Endothelial cell of umbilical vein (primary cell): Measurements from ENCODE around the gene STK39. TPM values are rescaled to one million over a fixed set of nuclear protein-coding genes. Genes with fewer than 3 reads are reported as not detected.

Source experiments
- BruUV-seq: library from RNA; stranded (reverse); fragments of 400-500 nt; replicated peaks from 2 replicates; lab custom pipeline; 2021; lab: Mats Ljungman, UMichigan
- CTCF ChIA-PET: fragments of 300-600, 350-600 bp; sonication (Branson Sonifier 250); formaldehyde crosslinking; loops from one replicate; lab custom pipeline; 2021; ENCODE audit warnings: antibody characterized with exemption, inconsistent platforms; lab: Charles Lee
- POLR2A ChIA-PET: fragments of 300-600, 350-600 bp; sonication (Branson Sonifier 250); formaldehyde crosslinking; loops from one replicate; lab custom pipeline; 2021; ENCODE audit warnings: antibody characterized with exemption, inconsistent platforms; lab: Charles Lee
- DNase-seq: peaks from one replicate; pipeline ENCODE4 v3.0.0-alpha.2; 2011; ENCODE audit warnings: low read depth, low spot score
- FAIRE-seq: peaks from 2 replicates; lab custom pipeline; 2011; peaks lifted over from hg19 to GRCh38; lab: Jason Lieb, UNC
- H2AFZ ChIP-seq: 2 replicates; pipeline ENCODE4 v1.6.0; 2012; ENCODE audit warnings: low read depth, low read length, control low read depth, inconsistent platforms
- H3K27ac ChIP-seq: 2 replicates; pipeline ENCODE4 v1.5.1; 2011; ENCODE audit warnings: low read depth, mild to moderate bottlenecking, control low read depth, low read length, moderate library complexity; ENCODE audit not compliant: insufficient read depth
- H3K27me3 ChIP-seq, 2 experiments: 2 replicates each; pipeline versions ENCODE4 v1.6.0 to v1.6.1; 2011; ENCODE audit warnings: low read length in 2 of 2, mixed read lengths in 1 of 2; ENCODE audit not compliant: control insufficient read depth in 2 of 2, insufficient read depth in 2 of 2
- H3K36me3 ChIP-seq, 2 experiments: 2 replicates in 1 of 2; 3 replicates in 1 of 2; pipeline ENCODE4 v1.5.1; 2011; ENCODE audit warnings: low read length in 2 of 2, mild to moderate bottlenecking in 1 of 2, moderate library complexity in 1 of 2; ENCODE audit not compliant: control insufficient read depth in 2 of 2, insufficient read depth in 2 of 2; ENCODE audit errors: extremely low read depth in 1 of 2
- H3K4me1 ChIP-seq: 3 replicates; pipeline ENCODE4 v1.5.1; 2011; ENCODE audit warnings: mild to moderate bottlenecking, low read length; ENCODE audit not compliant: control insufficient read depth, insufficient read depth; ENCODE audit errors: extremely low read depth
- H3K4me2 ChIP-seq: 2 replicates; pipeline ENCODE4 v1.6.1; 2011; ENCODE audit warnings: low read length, control low read depth, mixed read lengths; ENCODE audit not compliant: insufficient read depth
- H3K4me3 ChIP-seq, 3 experiments: fragments of 200-600 bp in 1 of 3; sonication (generic), shearing (Covaris generic) in 1 of 3; replicated peaks in 1 of 3; 2 replicates each; pipeline ENCODE4 v1.5.1; 2011 to 2016; ENCODE audit warnings: control low read depth in 3 of 3, low read length in 3 of 3, mild to moderate bottlenecking in 2 of 3, inconsistent platforms in 1 of 3, low read depth in 1 of 3, moderate library complexity in 1 of 3; ENCODE audit not compliant: insufficient read depth in 1 of 3
- H3K79me2 ChIP-seq: 2 replicates; pipeline ENCODE4 v1.6.0; 2012; ENCODE audit warnings: low read length, inconsistent platforms; ENCODE audit not compliant: control insufficient read depth, insufficient read depth
- H3K9ac ChIP-seq: replicated peaks from 2 replicates; pipeline ENCODE3; 2011; ENCODE audit warnings: low read length, control low read depth; ENCODE audit not compliant: insufficient read depth; ENCODE audit errors: extremely low read depth
- H3K9me1 ChIP-seq: replicated peaks from 3 replicates; pipeline ENCODE4 v1.6.0; 2011; ENCODE audit warnings: mild to moderate bottlenecking, low read length; ENCODE audit not compliant: control insufficient read depth, insufficient read depth; ENCODE audit errors: extremely low read depth
- H3K9me3 ChIP-seq: replicated peaks from 2 replicates; pipeline ENCODE4 v1.5.1; 2012; ENCODE audit warnings: low read length, inconsistent platforms; ENCODE audit not compliant: control insufficient read depth, insufficient read depth
- H4K20me1 ChIP-seq: replicated peaks from 2 replicates; pipeline ENCODE3; 2011; ENCODE audit warnings: mild to moderate bottlenecking, low read length; ENCODE audit not compliant: control insufficient read depth, insufficient read depth; ENCODE audit errors: extremely low read depth
- CTCF ChIP-seq, 2 donors: IDR thresholded peaks; 1 replicate in 1 of 2; 2 replicates in 1 of 2; pipeline ENCODE4 v1.5.1; 2011; ENCODE audit warnings: low read length in 2 of 2, mild to moderate bottlenecking in 2 of 2, moderate library complexity in 2 of 2, control low read depth in 1 of 2, inconsistent platforms in 1 of 2, low read depth in 1 of 2; ENCODE audit not compliant: insufficient read depth in 1 of 2; ENCODE audit errors: extremely low read depth in 1 of 2
- EZH2 ChIP-seq: IDR thresholded peaks from 2 replicates; pipeline ENCODE4 v1.6.1; 2012; ENCODE audit warnings: borderline replicate concordance, low read depth, mild to moderate bottlenecking, moderate library complexity, low read length, inconsistent platforms; ENCODE audit not compliant: severe bottlenecking
- FOS ChIP-seq: IDR thresholded peaks from 2 replicates; pipeline ENCODE4 v1.6.1; 2011; ENCODE audit warnings: mild to moderate bottlenecking, low read length, moderate library complexity, borderline replicate concordance; ENCODE audit not compliant: insufficient read depth
- GATA2 ChIP-seq: IDR thresholded peaks from 2 replicates; pipeline ENCODE4 v1.7.0; 2011; ENCODE audit warnings: low read depth, mild to moderate bottlenecking, moderate library complexity, mixed read lengths, low read length; ENCODE audit not compliant: insufficient read length, insufficient read depth
- JUN ChIP-seq: IDR thresholded peaks from 2 replicates; pipeline ENCODE4 v1.6.1; 2011; ENCODE audit warnings: borderline replicate concordance, low read depth; ENCODE audit not compliant: insufficient read length, insufficient read depth
- MAX ChIP-seq: IDR thresholded peaks from 2 replicates; pipeline ENCODE4 v1.6.1; 2011; ENCODE audit not compliant: insufficient read depth, insufficient read length
- MYC ChIP-seq: IDR thresholded peaks from one replicate; pipeline ENCODE4 v1.6.1; 2011; ENCODE audit warnings: mild to moderate bottlenecking, low read depth, low read length
- POLR2A ChIP-seq: IDR thresholded peaks from 2 replicates; pipeline ENCODE4 v1.6.1; 2012; ENCODE audit warnings: low read depth, mild to moderate bottlenecking, control low read depth, low read length
- POLR2AphosphoS5 ChIP-seq: IDR thresholded peaks from 2 replicates; pipeline ENCODE4 v1.6.1; 2012; ENCODE audit warnings: low read depth, mild to moderate bottlenecking, control low read depth, low read length, moderate library complexity; ENCODE audit not compliant: insufficient read depth
- dilution Hi-C: fragments of 300-500 bp; cut with MboI; formaldehyde crosslinking; loops from one replicate; pipeline ENCODE4 v1.15.0; 2019; ENCODE audit warnings: low sequenced_read_pairs; ENCODE audit not compliant: extremely low pct_ligation_motif_present
- intact Hi-C: fragments of 100-400 bp; cut with micrococcal nuclease; formaldehyde crosslinking; loops from one replicate; pipeline ENCODE4 v1.10.0; 2022
- polyA plus RNA-seq, 4 experiments: library from polyadenylated mRNA; depleted of rRNA in 3 of 4; stranded (reverse) in 3 of 4; unstranded in 1 of 4; fragments of >200 nt; gene quantifications; 2 replicates each; pipeline versions ENCODE4 v1.2.1 to v1.2.3, GENCODE V29; 2011 to 2012; ENCODE audit warnings: missing spikeins in 1 of 4
- total RNA-seq: library from RNA; stranded (reverse); gene quantifications from 2 replicates; pipeline ENCODE4 v1.2.3, GENCODE V29; 2021

The STK39 gene
- total and polyA plus RNA-seq, 2 donors (not counting 3 experiments of a cell fraction or from before 2014, with no cell fraction given): 4.6 to 13.1 TPM

GRCh38 chr2:168049609-168050008 is 197.8 kb downstream of the STK39 start:
- no peaks in the 10 kb centered on the region for H3K36me3 ChIP-seq
- no TSS peak for BruUV-seq
- no peaks in the 10 kb centered on the region for H3K9me3 ChIP-seq
- POLR2A ChIA-PET: no interaction called here
- TF ChIP-seq POLR2AphosphoS5: no peak
- TF ChIP-seq FOS: no peak
- no peak for TF ChIP-seq POLR2A
- TF ChIP-seq MYC: no peak
- no peak for TF ChIP-seq GATA2
- no peak for TF ChIP-seq MAX
- no peak for TF ChIP-seq CTCF (IDR thresholded peaks at IDR 0.05; ENCODE audit: extremely low read depth in 1 of 2, insufficient read depth in 1 of 2, low read depth in 1 of 2, low read length in 2 of 2)
- no peak for TF ChIP-seq EZH2
- no peak for TF ChIP-seq JUN
- no peaks in the 10 kb centered on the region for H4K20me1 ChIP-seq
- no peaks in the 10 kb centered on the region for H3K79me2 ChIP-seq
- H3K4me2 ChIP-seq: no peak overlapping the region
- H3K9me1 ChIP-seq: no peaks in the 10 kb centered on the region
- no peaks in the 10 kb centered on the region for H3K27me3 ChIP-seq
- CTCF ChIA-PET: no interaction called here
- no peak for DNase-seq
- H3K27ac ChIP-seq: no peak overlapping the region
- intact Hi-C loops (no loop called here), dilution Hi-C loops (no loop called here)
- no peak overlapping the region for H3K9ac ChIP-seq
- no peaks in the 10 kb centered on the region for H3K4me1 ChIP-seq
- no peak overlapping the region for H2AFZ ChIP-seq
- no peak for FAIRE-seq
- no peak overlapping the region for H3K4me3 ChIP-seq
